Fibroblast of mammary gland (primary cell): ENCODE measurements around the gene JADE3.
"Not testable (repeated sequence)": the region's sequence is repeated elsewhere in the genome, so short reads cannot be mapped to it uniquely, and the experiment has no call there.

Experiments used
- DNase-seq: peaks from one replicate; pipeline ENCODE4 v3.0.0-alpha.2; 2010; ENCODE audit warnings: low read depth
- H3K4me3 ChIP-seq: 2 replicates; pipeline ENCODE4 v1.5.1; 2011; ENCODE audit warnings: low read depth, mild to moderate bottlenecking, low read length, moderate library complexity; ENCODE audit not compliant: control insufficient read depth
- TF ChIP-seq, protein P1 (sequence below): conservative IDR thresholded peaks from 2 replicates; pipeline ENCODE4 v1.5.1; 2011; ENCODE audit warnings: low read depth, low read length, inconsistent platforms; ENCODE audit not compliant: control insufficient read depth, insufficient read depth

JADE3 gene

DNA sequence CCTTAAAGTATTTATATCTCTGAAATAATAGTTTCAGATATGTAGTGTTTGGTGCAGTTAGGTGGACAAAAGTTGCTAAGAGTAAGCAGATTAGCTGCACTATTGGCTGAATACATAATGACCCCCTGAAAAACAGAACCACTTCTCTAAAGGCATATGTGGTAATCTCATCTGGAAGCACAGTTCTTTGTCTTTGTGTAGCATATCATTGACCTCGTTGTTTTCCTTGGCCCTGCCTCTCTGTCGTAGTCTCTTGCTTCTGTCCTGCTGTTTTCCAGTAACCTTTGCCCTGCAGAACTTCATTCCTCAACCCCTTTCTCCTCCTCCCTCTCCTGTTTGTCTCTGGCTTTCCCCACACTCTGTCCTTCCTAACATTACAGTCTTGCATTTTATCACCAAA lies 41.4 kb downstream of the JADE3 start:
- H3K4me3 ChIP-seq = no peak overlapping the region
- TF ChIP-seq, protein P1, sequence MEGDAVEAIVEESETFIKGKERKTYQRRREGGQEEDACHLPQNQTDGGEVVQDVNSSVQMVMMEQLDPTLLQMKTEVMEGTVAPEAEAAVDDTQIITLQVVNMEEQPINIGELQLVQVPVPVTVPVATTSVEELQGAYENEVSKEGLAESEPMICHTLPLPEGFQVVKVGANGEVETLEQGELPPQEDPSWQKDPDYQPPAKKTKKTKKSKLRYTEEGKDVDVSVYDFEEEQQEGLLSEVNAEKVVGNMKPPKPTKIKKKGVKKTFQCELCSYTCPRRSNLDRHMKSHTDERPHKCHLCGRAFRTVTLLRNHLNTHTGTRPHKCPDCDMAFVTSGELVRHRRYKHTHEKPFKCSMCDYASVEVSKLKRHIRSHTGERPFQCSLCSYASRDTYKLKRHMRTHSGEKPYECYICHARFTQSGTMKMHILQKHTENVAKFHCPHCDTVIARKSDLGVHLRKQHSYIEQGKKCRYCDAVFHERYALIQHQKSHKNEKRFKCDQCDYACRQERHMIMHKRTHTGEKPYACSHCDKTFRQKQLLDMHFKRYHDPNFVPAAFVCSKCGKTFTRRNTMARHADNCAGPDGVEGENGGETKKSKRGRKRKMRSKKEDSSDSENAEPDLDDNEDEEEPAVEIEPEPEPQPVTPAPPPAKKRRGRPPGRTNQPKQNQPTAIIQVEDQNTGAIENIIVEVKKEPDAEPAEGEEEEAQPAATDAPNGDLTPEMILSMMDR = no peak
- peak; percentile 29 for DNase-seq

DNA sequence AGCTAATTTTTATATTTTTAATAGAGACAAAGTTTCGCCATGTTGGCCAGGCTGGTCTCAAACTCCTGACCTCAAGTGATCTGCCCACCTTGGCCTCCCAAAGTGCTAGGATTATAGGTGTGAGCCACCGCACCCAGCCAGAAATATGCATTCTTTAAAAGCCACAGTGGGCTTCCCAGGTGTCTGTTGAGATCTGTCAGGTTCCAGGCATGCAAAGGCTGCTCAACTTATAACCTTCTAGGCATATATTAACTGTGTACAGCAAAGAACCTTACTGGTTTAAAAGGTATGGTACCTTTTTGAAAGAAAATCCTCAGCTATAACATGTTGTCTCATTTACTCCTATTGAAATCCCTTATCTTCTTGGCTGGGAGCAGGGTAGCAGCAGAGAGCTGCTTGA lies 42.5 kb downstream of the JADE3 start:
- TF ChIP-seq, protein P1 = no peak
- DNase-seq = no peak
- H3K4me3 ChIP-seq = no peak overlapping the region

DNA sequence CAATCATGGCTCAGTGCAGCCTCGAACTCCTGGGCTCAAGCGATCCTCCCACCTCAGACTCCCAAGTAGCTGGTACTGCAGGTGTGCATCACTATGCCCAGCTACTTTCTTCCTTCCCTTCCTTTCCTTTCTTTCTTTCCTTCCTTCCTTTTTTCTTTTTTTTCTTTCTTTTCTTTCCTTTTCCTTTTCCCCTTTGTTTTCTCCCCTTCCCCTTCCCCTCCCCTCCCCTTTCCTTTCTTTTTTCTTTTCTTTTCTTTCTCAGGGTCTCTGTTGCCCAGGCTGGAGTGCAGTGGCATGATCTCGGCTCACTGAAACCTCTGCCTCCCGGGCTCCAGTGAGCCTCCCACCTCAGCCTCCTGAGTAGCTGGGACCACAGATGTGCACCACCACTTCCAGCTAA lies 44.4 kb downstream of the JADE3 start:
- H3K4me3 ChIP-seq, DNase-seq: not testable (repeated sequence)

DNA sequence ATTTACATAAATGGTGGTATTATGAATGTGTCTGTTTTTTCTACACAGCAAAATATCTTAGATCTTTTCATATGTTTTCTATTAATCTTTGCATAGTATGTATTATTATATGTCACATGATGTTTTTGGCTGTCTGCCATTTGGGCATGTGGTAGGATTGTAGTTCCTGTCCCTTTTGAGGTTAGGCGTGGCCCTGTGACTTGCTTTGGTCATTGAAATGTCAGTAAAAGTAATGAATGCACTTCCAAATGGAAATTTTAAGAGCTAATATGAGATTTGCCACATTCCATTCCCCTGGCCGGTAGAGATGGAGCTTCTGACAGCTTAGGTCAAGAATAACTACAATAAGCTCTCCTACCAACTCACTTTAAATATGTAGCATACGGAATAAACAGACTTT lies 45.1 kb downstream of the JADE3 start:
- H3K4me3 ChIP-seq = no peak overlapping the region
- peak; percentile 9 for DNase-seq
- TF ChIP-seq, protein P1 = no peak

DNA sequence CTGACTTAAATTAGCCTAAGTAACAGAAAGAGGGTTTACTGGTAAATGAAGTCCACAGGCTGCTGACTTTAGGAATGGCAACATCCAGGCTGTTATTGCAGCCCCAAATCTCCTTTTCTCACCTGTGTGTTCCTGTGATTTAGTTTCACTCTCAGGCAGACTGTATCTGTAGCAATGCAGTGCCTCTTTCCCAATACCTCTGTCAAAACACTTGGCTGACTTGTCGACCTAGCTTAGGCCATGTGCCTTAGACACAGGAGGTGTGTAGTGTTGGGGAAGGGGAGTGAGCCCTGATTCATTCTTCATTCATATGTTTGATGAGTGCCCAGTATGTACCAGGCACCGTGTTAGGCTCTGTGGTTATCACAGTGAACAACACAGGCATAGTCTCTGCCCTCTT lies 46.9 kb downstream of the JADE3 start:
- DNase-seq = peak; percentile 7
- TF ChIP-seq, protein P1 = no peak
- H3K4me3 ChIP-seq = no peak overlapping the region

DNA sequence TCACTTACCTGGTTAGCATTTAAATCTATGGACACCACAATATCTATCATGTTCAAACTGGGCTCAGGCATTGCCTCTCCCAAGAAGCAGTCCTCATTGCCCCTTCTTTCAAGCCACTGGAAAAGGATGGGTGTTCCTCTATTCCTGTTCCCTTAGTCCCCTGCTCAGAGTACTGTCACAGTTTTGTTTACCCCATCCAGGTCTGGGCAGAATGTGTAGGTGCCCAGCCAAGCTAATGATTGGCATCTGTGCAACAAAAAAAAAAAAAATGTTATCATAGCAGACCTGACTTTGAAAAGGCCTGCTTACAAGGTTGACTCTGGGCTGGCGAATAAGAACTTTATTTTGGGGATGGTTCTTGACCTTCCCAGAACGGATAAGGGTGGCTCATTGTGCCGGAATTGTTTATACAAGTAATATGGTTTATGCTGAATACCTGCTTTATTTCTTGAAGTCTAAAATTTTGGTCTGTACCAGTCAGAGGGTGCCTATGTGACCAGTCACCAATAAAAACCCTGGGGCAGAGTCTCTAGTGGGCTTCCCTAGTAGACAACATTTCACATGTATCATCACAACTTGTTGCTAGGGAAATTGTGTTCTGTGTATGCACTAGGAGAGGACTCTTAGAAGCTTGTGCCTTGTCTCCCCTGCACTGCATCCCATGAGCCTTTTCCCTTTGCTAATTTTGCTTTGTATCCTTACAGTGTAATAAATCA lies 47.9 kb downstream of the JADE3 start:
- TF ChIP-seq, protein P1 = no peak
- DNase-seq = no peak

DNA sequence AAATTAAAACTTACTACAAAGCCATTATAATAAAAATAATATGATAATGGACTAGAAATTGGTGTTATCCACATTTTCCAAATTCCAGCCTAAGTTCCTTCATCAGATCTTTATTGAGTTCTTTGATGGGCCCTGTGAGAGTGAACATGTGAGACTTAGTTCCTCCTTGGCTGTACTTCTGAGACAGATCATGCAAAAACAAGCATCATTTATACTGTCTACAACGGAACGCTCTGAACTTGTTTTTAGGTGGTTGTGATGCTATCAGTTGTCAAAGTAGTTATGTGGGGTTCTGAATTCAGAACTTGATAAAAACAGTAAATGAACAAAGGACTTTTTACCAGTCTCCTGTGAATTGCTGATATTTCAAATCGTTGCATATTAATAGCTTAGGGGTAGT lies 48.9 kb downstream of the JADE3 start:
- no peak overlapping the region for H3K4me3 ChIP-seq
- no peak for DNase-seq
- TF ChIP-seq, protein P1 = no peak

More for the DNA sequence above, 47.9 kb downstream of the JADE3 start:
- H3K4me3 ChIP-seq = no peak overlapping the region
